ENCODE results near the gene DEPDC5.

GRCh38 chr22:31892080-31892433, 138.2 kb downstream of the DEPDC5 start:
- TF ChIP-seq POLR2A (IDR thresholded peaks at IDR 0.05; ENCODE audit: low read depth, low read length) (no peak), POLR2AphosphoS5 (IDR thresholded peaks at IDR 0.05; ENCODE audit: low read depth, low read length) (no peak)
